Adipocyte (in vitro differentiated cells): ENCODE measurements around the gene DYSF.

Source experiments
- DNase-seq: peaks from one replicate; pipeline ENCODE4 v3.0.0-alpha.2; 2015; ENCODE audit warnings: low read depth
- H3K27me3 ChIP-seq: replicated peaks from 2 replicates; pipeline ENCODE4 v1.7.0; 2013; ENCODE audit warnings: mild to moderate bottlenecking, low read length, moderate library complexity; ENCODE audit not compliant: control insufficient read depth, insufficient read depth
- H3K36me3 ChIP-seq: 2 replicates; pipeline ENCODE4 v1.7.0; 2013; ENCODE audit warnings: low read length, mild to moderate bottlenecking, moderate library complexity; ENCODE audit not compliant: control insufficient read depth, insufficient read depth, severe bottlenecking
- H3K4me1 ChIP-seq: 2 replicates; pipeline ENCODE4 v1.7.0; 2013; ENCODE audit warnings: mild to moderate bottlenecking, low read length, moderate library complexity; ENCODE audit not compliant: control insufficient read depth, insufficient read depth
- H3K4me3 ChIP-seq: 2 replicates; pipeline ENCODE4 v1.7.0; 2013; ENCODE audit warnings: mild to moderate bottlenecking, low read length, moderate library complexity
- H3K9ac ChIP-seq: 2 replicates; pipeline ENCODE4 v1.7.0; 2013; ENCODE audit warnings: mild to moderate bottlenecking, low read length, moderate library complexity
- H3K9me3 ChIP-seq: 2 replicates; pipeline ENCODE4 v1.7.0; 2013; ENCODE audit warnings: mild to moderate bottlenecking, low read length, moderate library complexity; ENCODE audit not compliant: control insufficient read depth

The DYSF gene

GRCh38 chr2:71600555-71600954, 147.2 kb downstream of the DYSF start:
- H3K4me1 ChIP-seq: peaks cover 19% of the 10 kb centered on the region
- no peaks in the 10 kb centered on the region for H3K9me3 ChIP-seq

DNA sequence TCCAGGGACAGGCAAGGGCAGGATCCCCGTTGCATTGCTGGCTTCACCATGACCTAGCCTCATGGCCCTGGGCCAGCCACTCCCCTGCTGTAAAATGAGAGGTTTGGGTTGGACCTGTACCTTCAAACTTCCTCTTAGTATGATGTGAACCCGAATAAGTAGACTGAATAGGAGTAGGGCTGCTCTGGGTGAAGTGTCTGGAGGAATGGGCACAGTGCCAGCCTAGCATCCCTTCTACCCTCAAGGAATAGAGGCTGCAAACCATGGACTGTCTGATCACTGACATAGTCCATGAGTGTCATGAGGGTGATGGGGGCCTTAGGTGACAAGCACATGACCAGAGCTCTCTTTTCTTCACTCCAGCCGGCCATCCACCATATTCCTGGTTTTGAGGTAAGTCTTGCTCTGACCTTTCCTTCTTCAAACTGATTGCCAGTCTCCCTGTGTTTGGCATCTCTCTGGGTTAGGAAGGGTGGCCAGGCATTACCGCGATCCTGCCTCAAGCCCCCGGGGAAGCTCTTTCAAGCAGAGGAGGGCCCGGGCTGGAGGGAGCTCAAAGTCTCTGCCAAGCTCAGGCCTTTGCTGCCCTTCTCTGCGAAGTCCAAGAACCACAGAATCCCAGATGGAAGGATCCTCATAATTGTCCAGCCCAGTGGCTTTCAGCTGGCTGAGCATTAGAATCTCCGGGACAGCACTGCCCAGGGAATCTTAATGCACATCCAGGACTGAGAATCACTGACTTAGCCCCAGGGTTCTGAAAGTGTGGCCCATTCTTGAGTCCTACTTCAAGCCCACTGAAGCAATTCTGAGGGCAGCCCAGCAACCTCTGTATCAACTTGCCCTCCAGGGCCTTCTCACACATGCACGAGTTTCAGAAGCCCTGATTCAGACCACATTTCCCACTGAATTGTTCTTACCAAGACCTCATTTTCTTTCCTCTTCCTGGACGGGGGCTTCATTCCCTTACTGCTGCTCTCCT, 148.1 kb downstream of the DYSF start:
- Histone ChIP-seq H3K4me1 (peaks cover 22% of the 10 kb centered on the region), H3K9me3 (no peaks in the 10 kb centered on the region), H3K27me3 (peaks cover 55% of the 10 kb centered on the region), H3K9ac (no peak overlapping the region), H3K4me3 (no peak overlapping the region), H3K36me3 (no peaks in the 10 kb centered on the region)
- DNase-seq: no peak

More at GRCh38 chr2:71600555-71600954, 147.2 kb downstream of the DYSF start:
- no peak for DNase-seq
- Histone ChIP-seq H3K4me3 (no peak overlapping the region), H3K9ac (no peak overlapping the region), H3K27me3 (peaks cover 52% of the 10 kb centered on the region), H3K36me3 (no peaks in the 10 kb centered on the region)

DNA sequence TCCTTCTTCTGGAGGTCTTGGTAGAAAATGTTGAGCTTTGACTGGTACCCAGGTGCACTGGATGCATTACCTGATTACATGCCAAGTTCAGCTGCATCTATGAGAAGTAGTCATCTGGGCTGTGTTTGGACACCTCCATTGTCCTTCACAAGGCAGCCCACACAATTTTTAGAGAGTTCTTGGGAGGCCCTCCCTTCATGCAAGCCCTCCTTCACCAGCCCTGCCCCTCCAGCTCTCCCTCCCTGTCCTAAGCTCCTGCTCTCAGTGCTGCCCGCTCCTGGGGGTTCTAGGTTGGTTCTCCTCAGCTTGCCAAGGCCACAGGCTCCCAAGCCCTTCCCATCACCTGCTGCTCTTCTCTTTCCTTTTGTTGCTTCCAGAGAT, 148.7 kb downstream of the DYSF start:
- Histone ChIP-seq H3K4me1 (peaks cover 22% of the 10 kb centered on the region), H3K36me3 (no peaks in the 10 kb centered on the region), H3K9ac (no peak overlapping the region), H3K4me3 (no peak overlapping the region), H3K9me3 (no peaks in the 10 kb centered on the region), H3K27me3 (peaks cover 58% of the 10 kb centered on the region)
- no peak for DNase-seq

GRCh38 chr2:71602581-71602980, 149.2 kb downstream of the DYSF start:
- no peak for DNase-seq
- no peaks in the 10 kb centered on the region for H3K9me3 ChIP-seq
- no peak overlapping the region for H3K9ac ChIP-seq
- no peak overlapping the region for H3K4me3 ChIP-seq
- H3K27me3 ChIP-seq: peaks cover 60% of the 10 kb centered on the region
- H3K36me3 ChIP-seq: no peaks in the 10 kb centered on the region
- H3K4me1 ChIP-seq: peaks cover 22% of the 10 kb centered on the region

- Histone ChIP-seq H3K9ac (peak overlapping the region; percentile 24), H3K4me1 (peaks cover 22% of the 10 kb centered on the region), H3K27me3 (peaks cover 52% of the 10 kb centered on the region), H3K36me3 (no peaks in the 10 kb centered on the region), H3K9me3 (no peaks in the 10 kb centered on the region), H3K4me3 (peak overlapping the region; percentile 12)
- peak; percentile 41 for DNase-seq
These were observed 150.0 kb downstream of the DYSF start for GRCh38 chr2:71603311-71603811.

DNA sequence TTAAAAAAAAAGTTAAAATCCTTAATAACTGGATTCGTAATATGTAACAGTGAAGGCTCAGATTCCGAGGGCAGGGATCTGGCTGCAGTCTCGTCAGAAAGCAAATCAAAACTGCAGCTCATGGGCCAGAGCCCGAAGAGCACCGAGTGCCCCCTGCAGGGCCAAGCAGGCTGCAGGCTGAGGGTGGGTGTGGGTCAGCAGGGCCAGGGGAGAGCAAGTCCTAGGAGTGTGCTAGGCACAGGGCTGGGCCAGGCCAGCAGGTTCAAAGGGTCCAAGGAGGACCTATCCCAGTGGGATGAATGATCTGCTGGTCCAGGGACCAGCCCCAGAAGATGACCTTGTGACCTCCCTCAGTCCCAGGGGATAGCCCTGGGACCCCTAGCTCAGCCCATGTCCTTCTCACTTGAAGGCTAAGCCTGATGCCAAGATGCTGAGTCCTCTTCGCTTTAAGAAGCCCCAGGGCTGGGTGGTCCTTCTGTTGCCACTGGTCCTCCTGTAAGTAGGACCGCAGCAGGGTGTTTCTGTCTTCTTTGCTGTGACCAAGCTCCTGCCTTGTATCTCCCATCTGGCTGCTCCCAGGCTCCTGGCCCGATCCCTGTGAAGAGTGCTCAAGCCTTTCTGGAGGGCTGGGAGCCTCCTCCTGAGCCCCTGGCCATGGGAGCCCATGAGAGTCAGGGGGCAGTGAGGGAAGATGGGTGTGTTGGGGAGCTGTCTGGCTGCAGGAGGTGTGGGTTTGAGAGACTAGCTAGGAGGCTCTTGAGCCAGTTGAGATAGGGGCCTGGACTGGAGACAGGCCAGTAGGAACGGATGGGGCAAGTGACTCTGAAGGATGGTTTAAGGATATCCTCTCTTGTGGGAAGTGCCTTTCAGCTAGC, 150.7 kb downstream of the DYSF start:
- Histone ChIP-seq H3K9ac (peak overlapping the region; percentile 24), H3K4me3 (peak overlapping the region; percentile 12), H3K27me3 (peaks cover 46% of the 10 kb centered on the region), H3K4me1 (peaks cover 22% of the 10 kb centered on the region), H3K36me3 (no peaks in the 10 kb centered on the region), H3K9me3 (no peaks in the 10 kb centered on the region)
- DNase-seq: no peak

GRCh38 chr2:71604726-71605120, 151.4 kb downstream of the DYSF start:
- DNase-seq: no peak
- Histone ChIP-seq H3K9me3 (no peaks in the 10 kb centered on the region), H3K9ac (no peak overlapping the region), H3K27me3 (peaks cover 46% of the 10 kb centered on the region), H3K4me1 (peaks cover 27% of the 10 kb centered on the region), H3K36me3 (no peaks in the 10 kb centered on the region), H3K4me3 (no peak overlapping the region)

DNA sequence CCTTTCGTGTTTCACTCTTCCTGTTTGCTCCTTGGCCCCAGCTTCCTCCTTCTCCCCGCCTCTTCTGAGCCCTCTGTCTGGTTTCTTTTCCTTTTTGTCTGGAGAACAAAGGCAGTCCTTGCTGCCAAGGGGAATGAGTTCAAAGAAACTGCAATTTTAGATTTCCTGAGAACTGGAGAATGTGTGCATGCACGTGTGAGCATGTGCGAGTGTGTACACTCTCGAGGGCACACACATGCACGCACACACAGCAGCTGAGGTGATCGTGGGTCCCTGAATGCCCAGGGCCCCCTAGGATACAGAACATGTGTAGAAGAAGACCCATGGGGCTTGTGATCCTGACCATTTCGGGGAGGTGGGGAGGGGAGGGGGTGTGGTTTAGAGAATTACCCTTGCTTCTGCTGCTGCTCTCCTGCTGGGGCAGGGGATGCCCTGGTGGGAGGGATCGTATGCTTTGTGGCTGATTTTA, 151.8 kb downstream of the DYSF start:
- Histone ChIP-seq H3K36me3 (no peaks in the 10 kb centered on the region), H3K4me3 (no peak overlapping the region), H3K27me3 (peaks cover 43% of the 10 kb centered on the region), H3K9me3 (no peaks in the 10 kb centered on the region), H3K9ac (no peak overlapping the region), H3K4me1 (peaks cover 31% of the 10 kb centered on the region)
- no peak for DNase-seq

GRCh38 chr2:71605781-71606241, 152.4 kb downstream of the DYSF start:
- H3K9me3 ChIP-seq: no peaks in the 10 kb centered on the region
- H3K9ac ChIP-seq: no peak overlapping the region
- no peak for DNase-seq
- H3K4me1 ChIP-seq: peaks cover 33% of the 10 kb centered on the region
- H3K4me3 ChIP-seq: no peak overlapping the region
- no peaks in the 10 kb centered on the region for H3K36me3 ChIP-seq
- H3K27me3 ChIP-seq: peaks cover 39% of the 10 kb centered on the region

DNA sequence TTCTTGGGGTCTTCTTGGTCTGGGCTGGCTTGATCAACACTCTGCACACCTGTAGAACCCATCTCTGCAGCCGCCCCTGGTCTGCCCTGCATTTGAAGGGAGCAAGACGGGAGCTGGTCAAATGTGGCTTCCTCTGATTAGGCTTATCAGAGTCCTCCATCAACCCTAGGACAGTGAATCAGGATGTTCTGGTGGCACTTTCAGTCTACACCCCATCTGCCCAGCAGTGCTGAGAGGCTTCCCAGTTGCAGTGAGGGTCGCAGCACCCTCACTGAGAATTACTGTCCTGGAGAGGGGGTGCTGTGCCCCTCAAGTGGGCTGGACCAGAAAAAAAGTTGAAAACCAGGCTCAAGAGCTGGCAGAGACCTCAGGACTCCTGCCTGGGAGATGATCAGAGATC, 152.9 kb downstream of the DYSF start:
- no peak for DNase-seq
- H3K4me1 ChIP-seq: peaks cover 33% of the 10 kb centered on the region
- no peaks in the 10 kb centered on the region for H3K9me3 ChIP-seq
- no peak overlapping the region for H3K4me3 ChIP-seq
- no peak overlapping the region for H3K9ac ChIP-seq
- no peaks in the 10 kb centered on the region for H3K36me3 ChIP-seq
- peaks cover 39% of the 10 kb centered on the region for H3K27me3 ChIP-seq
